ENCODE results near the gene RAB17. TPM values are rescaled to one million over a fixed set of nuclear protein-coding genes. Genes with fewer than 3 reads are reported as not detected.
A peak's percentile ranks its signal among the peaks of the same experiment; 100 is the strongest.

RAB17 gene
- total RNA-seq, 1 donor from 2014 or later, result 49.9 TPM

DNA sequence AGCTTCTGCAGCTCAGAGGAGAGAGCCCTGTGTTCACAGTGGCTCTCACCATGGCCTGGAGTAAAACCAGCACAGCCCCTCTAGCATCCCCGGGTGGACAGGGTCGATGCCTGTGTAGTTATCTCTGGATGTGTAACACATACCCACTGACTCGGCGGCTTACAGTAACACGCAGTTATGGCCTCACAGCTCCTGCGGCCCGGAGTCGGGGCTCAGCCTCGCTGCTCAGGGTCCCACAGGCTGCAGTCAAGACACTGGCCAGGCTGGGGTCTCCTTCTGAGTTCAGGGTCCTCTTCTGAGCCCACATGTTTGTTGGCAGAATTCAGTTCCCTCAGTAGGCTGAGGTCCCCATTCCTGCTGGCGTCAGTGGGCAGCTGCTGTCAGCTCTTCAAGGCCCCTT, 2.5 kb upstream of the RAB17 start:
- peaks cover 21% of the 10 kb centered on the region for H3K27me3 Mint-ChIP-seq
- H3K27ac Mint-ChIP-seq, result no peak overlapping the region
- no peak for DNase-seq (ENCODE audit: low spot score, unreplicated experiment)
- H3K4me1 Mint-ChIP-seq (ENCODE audit: low read depth), result peaks cover 39% of the 10 kb centered on the region
- no peak overlapping the region for H3K4me3 Mint-ChIP-seq (ENCODE audit: low read depth)
- TF ChIP-seq, protein P1, sequence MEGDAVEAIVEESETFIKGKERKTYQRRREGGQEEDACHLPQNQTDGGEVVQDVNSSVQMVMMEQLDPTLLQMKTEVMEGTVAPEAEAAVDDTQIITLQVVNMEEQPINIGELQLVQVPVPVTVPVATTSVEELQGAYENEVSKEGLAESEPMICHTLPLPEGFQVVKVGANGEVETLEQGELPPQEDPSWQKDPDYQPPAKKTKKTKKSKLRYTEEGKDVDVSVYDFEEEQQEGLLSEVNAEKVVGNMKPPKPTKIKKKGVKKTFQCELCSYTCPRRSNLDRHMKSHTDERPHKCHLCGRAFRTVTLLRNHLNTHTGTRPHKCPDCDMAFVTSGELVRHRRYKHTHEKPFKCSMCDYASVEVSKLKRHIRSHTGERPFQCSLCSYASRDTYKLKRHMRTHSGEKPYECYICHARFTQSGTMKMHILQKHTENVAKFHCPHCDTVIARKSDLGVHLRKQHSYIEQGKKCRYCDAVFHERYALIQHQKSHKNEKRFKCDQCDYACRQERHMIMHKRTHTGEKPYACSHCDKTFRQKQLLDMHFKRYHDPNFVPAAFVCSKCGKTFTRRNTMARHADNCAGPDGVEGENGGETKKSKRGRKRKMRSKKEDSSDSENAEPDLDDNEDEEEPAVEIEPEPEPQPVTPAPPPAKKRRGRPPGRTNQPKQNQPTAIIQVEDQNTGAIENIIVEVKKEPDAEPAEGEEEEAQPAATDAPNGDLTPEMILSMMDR (IDR thresholded peaks at IDR 0.05; ENCODE audit: unreplicated experiment), result no peak
- no peaks in the 10 kb centered on the region for H3K9me3 Mint-ChIP-seq (ENCODE audit: low read depth)
- H3K36me3 Mint-ChIP-seq (ENCODE audit: insufficient read depth), result no peaks in the 10 kb centered on the region

DNA sequence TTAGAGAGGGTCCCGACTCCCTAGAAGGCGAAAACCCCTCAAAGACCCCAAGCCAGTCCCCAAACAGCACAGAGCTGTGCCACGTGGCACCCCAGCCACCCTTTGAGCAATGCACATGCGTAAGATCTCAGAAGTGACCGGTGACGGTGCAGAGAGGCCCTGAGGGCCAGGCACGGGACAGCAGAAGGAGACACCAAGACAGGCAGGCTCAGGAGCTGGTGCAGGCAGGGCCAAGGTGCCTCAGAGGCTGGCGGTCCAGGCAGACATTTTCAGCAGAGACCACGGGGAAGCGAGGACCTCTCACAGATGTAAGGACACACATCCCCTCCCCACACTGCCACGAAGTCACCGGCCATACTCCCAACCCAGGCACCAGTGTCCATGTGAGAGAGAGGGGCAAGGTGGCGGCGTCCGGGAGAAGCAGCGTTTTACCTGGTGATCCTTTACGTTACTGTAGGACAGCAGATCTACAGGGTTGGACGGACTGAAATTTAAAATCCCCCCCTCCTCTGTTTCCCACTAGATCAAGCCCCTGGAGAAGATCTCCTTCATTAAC, 2.0 kb upstream of the RAB17 start:
- Mint-ChIP-seq H3K4me3 (ENCODE audit: low read depth) (no peak overlapping the region), H3K27me3 (peaks cover 17% of the 10 kb centered on the region), H3K4me1 (ENCODE audit: low read depth) (peaks cover 39% of the 10 kb centered on the region), H3K9me3 (ENCODE audit: low read depth) (no peaks in the 10 kb centered on the region), H3K36me3 (ENCODE audit: insufficient read depth) (peaks cover 2% of the 10 kb centered on the region), H3K27ac (no peak overlapping the region)
- TF ChIP-seq, protein P1 (IDR thresholded peaks at IDR 0.05; ENCODE audit: unreplicated experiment), result no peak
- DNase-seq (ENCODE audit: low spot score, unreplicated experiment), result no peak

DNA sequence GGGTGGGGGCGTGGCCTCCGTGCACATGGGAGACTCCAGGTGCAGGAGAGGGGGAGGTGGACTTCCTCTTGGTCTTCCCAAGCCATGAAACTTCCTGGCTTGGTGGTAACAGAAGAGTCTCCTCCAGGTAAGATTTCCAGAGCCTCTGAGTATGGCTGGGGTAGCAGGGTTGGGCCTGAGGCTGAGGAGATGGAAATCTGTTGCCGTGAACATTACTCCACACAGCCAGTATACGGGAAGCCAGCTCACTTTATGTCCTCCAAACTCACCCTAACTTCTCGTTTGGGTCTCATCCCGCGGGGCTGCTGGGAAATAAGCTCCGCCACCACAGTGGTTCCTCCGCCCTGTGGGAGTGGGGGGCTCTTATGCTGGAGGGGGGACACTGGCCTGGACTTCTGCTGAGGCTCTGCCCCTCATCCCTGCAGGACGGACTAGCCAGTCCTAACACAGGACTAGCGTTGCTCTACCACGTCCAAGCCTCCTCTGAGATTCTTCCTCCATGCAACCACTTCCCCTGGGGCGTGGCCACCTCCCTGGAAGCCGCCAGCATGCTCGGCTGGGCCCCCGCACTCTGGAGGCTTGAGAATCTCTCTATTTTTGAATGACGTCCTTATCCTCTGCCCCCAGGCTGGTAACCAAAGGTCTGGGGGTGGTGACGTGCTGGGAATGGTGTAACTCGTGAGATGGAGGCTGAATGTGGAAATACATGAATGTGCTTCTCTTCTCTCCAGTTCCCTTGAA, 777 bp upstream of the RAB17 start:
- Mint-ChIP-seq H3K36me3 (ENCODE audit: insufficient read depth) (peaks cover 9% of the 10 kb centered on the region), H3K9me3 (ENCODE audit: low read depth) (no peaks in the 10 kb centered on the region), H3K4me3 (ENCODE audit: low read depth) (peak overlapping the region; percentile 81), H3K27ac (peak overlapping the region; percentile 95), H3K4me1 (ENCODE audit: low read depth) (peaks cover 40% of the 10 kb centered on the region), H3K27me3 (peaks cover 13% of the 10 kb centered on the region)
- TF ChIP-seq, protein P1 (IDR thresholded peaks at IDR 0.05; ENCODE audit: unreplicated experiment), result no peak
- DNase-seq (ENCODE audit: low spot score, unreplicated experiment), result no peak

DNA sequence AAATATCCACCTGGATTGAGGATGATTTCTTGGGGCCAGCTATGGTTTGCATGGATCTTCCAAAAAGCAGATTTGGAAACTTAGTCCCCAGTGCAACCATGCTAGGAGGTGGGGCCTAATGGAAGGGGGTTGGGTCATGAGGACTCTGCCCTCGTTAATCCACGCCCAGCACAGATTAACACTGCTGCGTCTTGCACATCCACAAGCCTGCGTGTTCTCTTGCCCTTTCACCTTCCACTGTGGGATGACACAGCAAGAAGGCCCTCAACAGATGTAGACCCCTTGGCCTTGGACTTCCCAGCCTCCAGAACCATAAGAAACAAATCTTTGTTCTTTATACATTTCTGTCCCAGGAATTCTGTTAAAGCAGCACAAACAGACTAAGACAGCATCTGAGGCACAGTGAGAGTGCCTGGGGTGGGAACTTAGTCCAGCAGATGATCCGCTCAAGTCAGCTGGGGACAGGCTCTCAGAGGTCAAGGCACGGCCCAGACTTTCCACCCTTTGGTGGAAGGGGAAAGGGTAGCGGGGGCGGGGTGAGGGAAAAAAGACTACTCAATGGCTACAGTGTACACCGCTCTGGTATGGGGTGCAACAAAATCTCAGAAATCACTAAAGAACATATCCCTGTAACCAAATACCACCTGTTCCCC, 2.4 kb downstream of the RAB17 start:
- H3K4me1 Mint-ChIP-seq (ENCODE audit: low read depth), result peaks cover 26% of the 10 kb centered on the region
- no peak overlapping the region for H3K4me3 Mint-ChIP-seq (ENCODE audit: low read depth)

More for the DNA sequence above, 2.4 kb downstream of the RAB17 start:
- Mint-ChIP-seq H3K27me3 (no peaks in the 10 kb centered on the region), H3K36me3 (ENCODE audit: insufficient read depth) (peaks cover 12% of the 10 kb centered on the region), H3K9me3 (ENCODE audit: low read depth) (no peaks in the 10 kb centered on the region), H3K27ac (no peak overlapping the region)
- DNase-seq (ENCODE audit: low spot score, unreplicated experiment), result no peak
- TF ChIP-seq, protein P1 (IDR thresholded peaks at IDR 0.05; ENCODE audit: unreplicated experiment), result no peak
